ENCODE data around the gene EXOC4.
"Not testable (repeated sequence)": the region's sequence is repeated elsewhere in the genome, so short reads cannot be mapped to it uniquely, and the experiment has no call there.

Gene EXOC4

DNA sequence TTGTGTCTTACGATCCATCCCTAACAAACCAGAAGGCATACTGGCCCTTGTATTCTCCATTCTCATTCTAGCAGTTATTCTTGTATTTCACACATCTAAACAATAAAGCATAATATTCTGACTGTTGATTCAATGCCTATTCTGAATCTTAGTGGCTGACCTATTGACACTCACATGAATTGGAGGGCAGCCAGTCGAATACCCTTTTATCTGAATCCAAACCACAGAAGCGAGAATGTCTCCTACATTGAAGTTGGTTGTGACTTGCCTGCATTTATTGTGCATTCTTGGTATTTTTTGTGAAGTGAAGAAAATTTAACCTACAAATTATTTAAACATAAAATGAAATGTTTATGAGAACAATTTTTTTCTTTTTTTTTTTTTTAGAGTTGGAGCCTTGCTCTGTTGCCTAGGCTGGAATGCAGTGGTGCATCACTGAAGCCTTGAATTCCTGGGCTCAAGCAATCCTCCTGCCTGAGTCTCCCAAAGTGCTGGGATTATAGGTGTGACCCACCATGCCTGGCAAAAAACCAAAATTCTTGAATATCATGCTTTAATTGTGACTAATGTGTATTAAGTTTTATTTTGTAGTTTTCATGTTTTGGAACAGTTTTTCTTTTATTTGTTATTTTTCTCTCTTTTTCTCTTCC, 22.7 kb downstream of the EXOC4 start:
- DNase-seq (ENCODE audit: low read depth) = no peak

GRCh38 chr7:133278975-133279374, 26.1 kb downstream of the EXOC4 start:
- DNase-seq (ENCODE audit: low read depth) = not testable (repeated sequence)

DNA sequence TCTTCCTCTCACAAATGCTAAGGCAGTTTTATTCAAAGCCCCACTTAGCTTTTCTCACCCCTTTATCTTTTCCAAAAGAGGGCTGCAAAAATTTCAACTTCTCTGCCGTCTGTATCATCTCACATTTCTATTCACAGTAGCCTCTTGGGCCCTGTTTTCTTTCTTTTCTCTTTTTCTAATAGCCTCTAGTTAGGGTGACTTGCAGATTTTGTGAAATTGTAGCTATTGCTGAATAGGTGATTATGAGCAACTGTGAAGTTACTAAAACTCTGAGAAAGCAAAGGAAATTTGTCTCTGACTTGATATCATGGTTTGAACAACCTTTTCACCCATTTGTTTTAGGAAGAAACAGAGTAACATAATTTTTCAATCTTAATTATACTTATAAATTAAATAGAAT, 29.2 kb downstream of the EXOC4 start:
- no peak for DNase-seq (ENCODE audit: low read depth)

GRCh38 chr7:133284092-133284491, 31.2 kb downstream of the EXOC4 start:
- no peak for DNase-seq (ENCODE audit: low read depth)

DNA sequence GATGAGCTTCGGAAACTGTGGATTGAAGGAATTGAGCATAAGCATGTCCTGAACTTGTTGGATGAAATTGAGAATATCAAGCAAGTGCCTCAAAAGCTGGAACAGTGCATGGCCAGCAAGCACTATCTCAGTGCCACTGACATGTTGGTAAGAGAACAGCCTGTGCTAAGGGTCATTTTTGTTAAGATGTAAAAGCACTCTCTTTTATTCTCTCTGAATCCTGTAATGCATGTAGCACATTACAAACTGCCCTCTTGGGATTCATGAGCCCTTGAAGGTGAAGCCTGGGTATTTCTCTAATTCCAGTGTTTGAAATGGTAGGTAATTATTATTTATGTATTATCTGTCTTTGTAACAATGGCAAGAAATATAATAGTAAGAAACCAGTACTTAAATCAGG, 36.1 kb downstream of the EXOC4 start:
- DNase-seq (ENCODE audit: low read depth) = no peak

GRCh38 chr7:133290041-133290440, 37.2 kb downstream of the EXOC4 start:
- peak; percentile 58 for DNase-seq (ENCODE audit: low read depth)

DNA sequence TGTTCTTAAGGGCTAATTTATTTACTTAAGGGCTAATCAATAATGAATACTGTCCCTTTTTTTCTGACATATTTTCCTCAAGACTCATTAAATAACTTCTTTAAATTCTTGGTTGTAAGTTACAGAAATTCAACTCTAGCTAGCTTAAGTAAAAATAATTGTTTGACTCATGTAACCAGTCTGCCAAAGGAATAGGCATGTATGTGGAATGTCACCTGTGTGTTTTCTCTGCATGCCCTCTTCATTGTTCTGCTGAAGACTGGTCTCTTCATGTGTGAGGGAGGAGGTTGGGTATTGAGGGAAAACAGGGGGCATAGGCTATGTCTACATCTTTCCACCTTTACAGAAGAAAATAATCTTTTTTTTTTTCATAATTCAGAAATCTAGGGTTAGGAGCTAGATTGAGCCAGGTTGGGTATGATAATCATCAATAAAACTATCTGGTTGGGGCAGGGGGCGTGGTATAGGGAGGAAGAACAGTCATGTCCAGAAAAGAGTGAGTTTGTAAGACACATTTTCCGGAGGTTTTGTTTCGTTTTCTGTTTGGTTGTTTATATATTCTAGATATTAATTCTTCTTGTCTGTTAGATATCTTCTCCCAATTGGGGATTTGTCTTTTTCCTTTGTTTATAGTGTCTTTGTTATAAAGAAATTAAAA, 37.9 kb downstream of the EXOC4 start:
- DNase-seq (ENCODE audit: low read depth) = no peak

DNA sequence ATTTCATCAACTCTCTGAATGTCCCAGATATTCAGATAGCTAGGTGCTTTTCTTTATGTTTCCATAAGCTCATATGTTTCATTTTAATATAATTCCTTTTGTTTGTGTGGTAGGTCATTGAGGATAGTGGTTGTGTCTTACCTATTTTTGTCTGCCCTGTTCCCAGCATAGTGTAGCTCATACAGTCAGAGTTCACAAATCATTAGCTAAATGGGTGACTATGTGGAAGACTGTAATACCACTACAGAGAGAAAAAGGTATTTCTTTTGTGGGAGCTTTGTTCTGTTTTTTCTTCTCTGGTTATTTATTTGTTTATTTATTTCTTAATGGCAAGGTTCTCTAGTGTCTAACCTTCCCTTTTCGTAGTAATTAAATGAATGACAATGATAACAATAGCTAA, 39.8 kb downstream of the EXOC4 start:
- DNase-seq (ENCODE audit: low read depth) = no peak

DNA sequence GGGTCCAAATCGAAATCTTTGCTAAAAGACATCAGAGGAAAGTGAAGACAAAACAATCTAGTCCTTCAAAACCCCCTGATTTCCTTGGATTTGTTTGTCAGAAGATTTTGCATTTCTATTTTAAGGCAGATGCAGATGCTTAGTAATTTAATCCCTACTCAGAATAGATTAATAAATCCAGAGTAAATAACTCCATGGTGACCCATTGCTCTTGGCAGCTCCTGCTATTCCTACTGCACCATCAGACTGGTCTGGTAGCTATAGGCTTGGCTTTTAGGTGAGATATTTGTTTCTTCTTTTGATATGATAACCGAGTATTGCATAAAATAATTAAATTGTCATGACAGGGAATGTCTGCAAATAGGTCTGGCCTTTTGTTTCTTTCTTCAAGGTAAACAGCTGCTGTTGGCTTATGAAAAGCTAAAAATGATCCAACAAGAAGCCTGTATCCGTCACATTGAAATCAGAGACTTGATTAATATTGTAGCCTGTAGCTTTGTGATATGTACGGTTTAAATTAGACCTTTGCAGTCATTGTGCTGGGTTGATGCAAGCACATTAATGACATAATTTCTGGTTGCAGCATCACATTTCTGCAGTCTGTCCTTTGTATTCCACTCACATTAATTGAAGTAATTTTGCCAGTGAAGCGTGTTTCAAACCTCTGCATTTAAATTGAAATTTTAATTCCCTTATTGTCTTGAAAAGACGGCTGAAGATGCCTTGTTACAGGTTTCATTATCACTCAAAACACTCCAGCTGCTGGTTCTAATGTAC, 40.7 kb downstream of the EXOC4 start:
- no peak for DNase-seq (ENCODE audit: low read depth)

DNA sequence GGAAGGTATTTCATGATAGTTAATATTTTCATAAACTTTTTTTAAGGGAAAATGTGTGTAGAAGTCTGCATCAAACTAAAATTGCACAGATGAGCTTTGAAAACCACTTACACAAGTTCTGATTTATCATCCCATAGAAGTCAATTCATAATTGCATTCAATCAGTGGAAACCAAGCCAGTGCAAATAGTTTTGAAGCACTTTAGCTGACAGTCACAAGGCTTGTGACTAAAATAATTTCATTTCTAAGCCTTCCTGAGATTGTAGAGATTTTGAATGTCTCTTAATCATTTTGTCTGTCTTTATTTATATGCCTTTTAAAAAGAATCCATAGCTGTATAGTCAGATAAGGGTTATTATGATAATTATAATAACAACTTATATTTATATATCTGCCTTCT, 41.4 kb downstream of the EXOC4 start:
- DNase-seq (ENCODE audit: low read depth) = no peak

DNA sequence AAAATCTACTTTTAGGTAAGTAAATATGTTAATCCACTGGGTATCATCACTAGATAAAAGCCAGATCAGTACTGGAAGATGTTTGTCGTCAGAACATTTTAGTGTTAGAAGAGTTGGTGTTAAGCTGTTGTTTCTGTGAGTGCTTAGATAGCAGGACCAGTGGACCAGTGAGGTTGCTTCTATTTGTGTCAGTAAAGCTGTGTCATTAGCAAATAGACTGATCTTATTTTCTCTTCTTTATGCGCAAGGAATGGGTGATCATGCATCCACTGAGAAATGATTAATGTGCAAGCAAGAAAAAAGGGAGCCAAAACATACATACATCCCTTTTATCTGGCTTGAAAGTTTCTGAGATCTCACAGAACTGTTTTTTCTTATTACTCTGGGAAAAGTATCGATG, 42.6 kb downstream of the EXOC4 start:
- no peak for DNase-seq (ENCODE audit: low read depth)

DNA sequence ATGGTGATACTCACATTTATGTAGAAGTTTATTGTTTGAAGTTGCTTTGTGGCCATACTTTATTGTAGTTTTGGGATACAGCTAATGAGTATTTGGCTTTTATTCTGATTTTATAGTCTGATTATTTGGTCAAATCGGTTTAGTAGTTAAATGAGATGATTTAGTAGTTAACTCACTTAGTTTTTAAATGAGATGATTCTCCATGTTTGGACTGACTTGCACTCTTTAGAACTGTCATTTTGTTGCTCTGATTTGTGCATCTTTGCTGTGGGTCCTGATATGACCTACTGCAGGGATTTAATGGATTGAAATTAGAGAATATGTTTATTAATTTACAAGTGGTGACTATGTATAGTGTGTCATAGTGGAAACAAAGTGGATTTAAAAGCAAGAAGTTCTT, 44.2 kb downstream of the EXOC4 start:
- DNase-seq (ENCODE audit: low read depth) = no peak

DNA sequence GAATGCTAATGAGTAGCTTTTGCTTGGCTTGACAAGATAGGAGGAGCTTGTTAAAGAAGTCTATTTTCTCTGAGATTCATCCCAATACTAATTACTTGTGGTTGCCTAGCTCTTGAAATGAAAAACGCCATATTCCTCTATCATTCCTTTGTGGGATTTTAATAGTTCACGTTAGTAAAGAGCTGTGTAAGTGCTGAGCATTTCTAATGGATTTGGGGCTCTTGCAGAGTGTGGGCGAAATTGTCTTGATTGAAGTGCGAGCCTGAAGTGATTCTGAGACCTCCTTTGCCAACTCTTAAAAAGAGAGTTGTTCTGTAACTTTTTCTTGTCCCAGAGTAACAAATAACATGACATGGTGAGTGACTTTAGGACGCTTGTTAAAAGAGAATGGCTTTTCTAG, 45.2 kb downstream of the EXOC4 start:
- no peak for DNase-seq (ENCODE audit: low read depth)

GRCh38 chr7:133299676-133300075, 46.8 kb downstream of the EXOC4 start:
- no peak for DNase-seq (ENCODE audit: low read depth)

GRCh38 chr7:133300088-133300487, 47.2 kb downstream of the EXOC4 start:
- no peak for DNase-seq (ENCODE audit: low read depth)

DNA sequence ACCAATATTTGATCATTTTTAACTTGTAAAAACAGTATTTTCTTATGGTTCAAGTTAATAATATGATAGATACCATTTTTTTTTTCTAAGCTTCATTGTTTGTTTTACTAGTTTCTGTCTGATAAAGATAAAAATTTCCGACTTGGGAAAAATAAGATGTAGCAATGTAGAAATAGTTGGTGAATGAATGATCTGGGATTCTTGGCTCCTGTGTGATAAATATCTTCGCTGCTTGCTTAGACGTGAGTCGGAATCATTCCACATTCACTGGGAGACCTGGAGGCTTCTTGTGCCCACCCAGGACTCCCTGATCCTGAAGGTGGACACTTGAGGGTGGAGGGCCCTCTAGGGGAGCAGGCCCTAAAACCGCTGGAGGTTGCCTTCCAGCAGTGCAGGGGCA, 47.9 kb downstream of the EXOC4 start:
- no peak for DNase-seq (ENCODE audit: low read depth)

GRCh38 chr7:133301444-133301843, 48.6 kb downstream of the EXOC4 start:
- DNase-seq (ENCODE audit: low read depth) = no peak

GRCh38 chr7:133303372-133303771, 50.5 kb downstream of the EXOC4 start:
- DNase-seq (ENCODE audit: low read depth) = no peak

GRCh38 chr7:133303931-133304330, 51.1 kb downstream of the EXOC4 start:
- DNase-seq (ENCODE audit: low read depth) = no peak

- DNase-seq (ENCODE audit: low read depth) = no peak
Observed at GRCh38 chr7:133309333-133309732, 56.5 kb downstream of the EXOC4 start.

DNA sequence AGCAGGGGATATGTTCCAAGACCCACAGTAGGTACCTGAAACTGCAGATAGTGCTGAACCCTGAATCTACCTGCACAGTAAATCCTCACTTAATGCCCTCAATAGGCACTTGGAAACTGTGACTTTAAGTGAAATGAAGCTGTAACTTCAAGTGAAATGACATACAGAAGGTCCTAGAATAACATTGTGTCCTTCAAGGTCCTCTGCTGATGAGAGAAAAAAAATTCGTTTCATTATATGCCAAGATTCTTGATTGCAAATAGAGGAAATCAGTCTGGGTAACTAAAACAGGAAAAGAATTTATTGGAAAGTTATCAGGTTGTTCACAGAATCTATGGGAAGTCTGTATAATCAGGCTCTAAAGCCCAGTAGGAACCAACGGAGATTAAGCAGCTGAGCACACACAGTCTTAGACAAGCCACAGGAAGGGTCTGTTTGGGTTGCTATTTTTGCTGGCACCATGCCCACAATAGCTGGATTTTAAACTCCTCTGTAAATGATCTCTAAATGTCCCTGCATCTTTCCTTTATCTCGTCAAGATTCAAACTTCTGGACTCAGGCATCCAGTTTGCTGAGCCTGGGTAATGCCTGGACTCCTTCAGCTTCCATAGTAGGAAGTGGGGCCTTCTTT, 57.5 kb downstream of the EXOC4 start:
- no peak for DNase-seq (ENCODE audit: low read depth)

- DNase-seq (ENCODE audit: low read depth) = no peak
Observed at GRCh38 chr7:133313575-133313974, 60.7 kb downstream of the EXOC4 start.

DNA sequence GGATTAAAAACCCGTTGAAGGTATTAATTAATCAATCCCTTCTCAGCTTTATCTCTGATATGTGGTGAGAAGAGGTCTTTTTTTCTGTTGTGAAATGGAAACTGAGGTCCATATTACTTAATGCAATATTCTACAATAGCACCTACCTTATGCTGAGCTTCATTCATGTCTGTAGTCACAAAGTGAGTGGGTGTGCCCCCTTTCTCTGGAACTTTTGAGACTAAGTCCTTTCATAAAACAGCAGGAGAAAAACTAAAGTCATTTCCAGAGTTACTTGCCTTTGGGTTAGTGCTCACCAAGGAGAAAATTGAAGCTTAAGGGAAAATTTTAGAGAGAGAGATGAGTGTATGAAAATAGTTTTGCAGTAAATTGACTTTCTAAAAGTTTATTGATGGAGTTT, 61.2 kb downstream of the EXOC4 start:
- no peak for DNase-seq (ENCODE audit: low read depth)
